GM19193 (cell line): ENCODE results near the gene MAP3K7.

ENCODE experiments used
- POLR2A ChIP-seq: IDR thresholded peaks from 4 replicates; pipeline ENCODE4 v1.6.1; 2011; ENCODE audit not compliant: insufficient read depth, insufficient read length; ENCODE audit errors: extremely low read depth

MAP3K7 gene

GRCh38 chr6:90541221-90541620, 45.7 kb downstream of the MAP3K7 start:
- TF ChIP-seq POLR2A, result no peak

DNA sequence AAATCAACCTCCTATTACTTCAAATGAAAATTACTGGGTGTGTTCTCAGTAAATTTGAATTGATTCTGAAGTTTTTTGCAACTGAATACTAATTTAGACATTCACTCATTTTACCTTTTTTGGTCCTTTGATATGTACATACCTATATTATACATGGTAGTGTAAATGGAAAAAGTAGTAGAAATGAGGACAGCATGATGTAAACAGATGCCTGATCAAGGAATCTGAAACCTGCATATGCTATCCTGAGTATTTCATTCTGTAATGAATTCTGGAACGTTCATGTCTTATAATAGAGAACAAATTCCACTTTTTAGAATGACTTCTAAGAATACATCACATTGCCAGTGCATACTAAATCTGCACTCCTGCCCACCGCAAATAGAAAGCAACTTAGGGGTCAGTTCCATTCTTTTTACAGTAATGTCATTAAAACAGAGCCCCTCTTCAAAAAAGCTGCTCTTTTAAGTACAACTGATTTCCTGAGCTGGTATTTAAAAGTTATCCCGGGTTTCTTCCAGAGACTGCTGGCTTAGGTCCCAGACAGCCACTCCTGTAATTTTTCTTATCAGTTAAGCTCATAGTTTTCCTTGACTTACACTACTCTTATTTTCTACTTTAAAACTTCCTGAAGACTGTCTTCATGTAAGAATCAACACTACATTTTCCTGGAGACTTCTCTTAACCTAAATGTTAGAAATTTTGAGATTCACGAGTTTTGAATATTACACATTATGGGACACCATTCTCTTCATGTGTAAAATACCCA, 48.4 kb downstream of the MAP3K7 start:
- TF ChIP-seq POLR2A, result no peak

GRCh38 chr6:90537723-90538258, 49.1 kb downstream of the MAP3K7 start:
- TF ChIP-seq POLR2A, result no peak

- no peak for TF ChIP-seq POLR2A
Observed at GRCh38 chr6:90537027-90537426, 49.8 kb downstream of the MAP3K7 start.

DNA sequence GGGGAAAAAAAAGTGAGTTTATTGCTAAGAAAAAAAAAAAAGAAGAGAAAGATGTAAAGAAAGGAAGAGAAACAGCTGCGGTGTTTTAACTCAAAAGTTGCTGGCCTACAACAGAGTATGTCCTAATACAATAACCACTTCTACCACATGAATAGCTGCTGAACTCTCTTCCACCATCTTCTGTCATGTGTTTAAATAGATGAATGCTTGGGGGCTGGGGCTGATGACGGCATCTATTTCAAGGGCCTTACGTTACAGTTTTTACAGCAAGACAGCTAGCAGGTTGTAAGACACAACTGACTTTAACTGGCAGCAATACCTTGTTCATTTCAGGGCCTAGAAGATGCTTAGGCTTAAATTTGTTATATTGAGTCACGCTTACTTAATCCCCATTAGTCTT, 50.4 kb downstream of the MAP3K7 start:
- no peak for TF ChIP-seq POLR2A

DNA sequence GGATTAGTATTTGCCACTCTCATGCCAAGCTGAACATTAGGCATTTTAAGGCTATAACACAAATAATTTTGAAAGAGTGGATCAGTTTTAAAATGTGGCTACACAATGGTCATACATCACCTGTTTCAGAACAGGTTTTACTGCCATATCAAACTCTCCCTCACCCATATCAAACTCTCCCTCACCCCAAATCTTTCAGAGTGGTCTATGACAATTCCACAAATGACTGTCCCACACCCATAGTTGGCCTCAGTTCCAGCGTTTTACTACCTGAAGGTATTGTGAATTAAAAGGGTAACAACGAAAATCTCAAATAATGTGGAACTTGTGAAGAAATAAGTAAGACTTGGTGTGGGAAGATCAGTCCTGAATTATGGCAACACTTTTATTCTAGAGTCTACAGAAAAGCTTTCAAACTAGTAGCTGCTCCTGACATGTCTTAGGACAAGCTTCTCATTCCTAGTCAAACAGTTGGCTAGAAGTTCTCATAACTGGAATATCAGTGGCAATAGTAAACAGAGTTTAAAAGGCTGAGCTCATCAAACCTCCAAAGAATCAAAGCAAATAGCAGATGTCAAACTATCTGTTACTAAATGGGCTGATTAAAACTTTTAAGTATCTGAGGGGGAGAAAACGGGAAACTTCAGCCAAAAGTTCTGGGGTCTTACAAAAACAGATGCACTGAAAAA, 52.4 kb downstream of the MAP3K7 start:
- no peak for TF ChIP-seq POLR2A

- no peak for TF ChIP-seq POLR2A
Observed at GRCh38 chr6:90533615-90534336, 53.1 kb downstream of the MAP3K7 start.

GRCh38 chr6:90530882-90531281, 56.0 kb downstream of the MAP3K7 start:
- no peak for TF ChIP-seq POLR2A

DNA sequence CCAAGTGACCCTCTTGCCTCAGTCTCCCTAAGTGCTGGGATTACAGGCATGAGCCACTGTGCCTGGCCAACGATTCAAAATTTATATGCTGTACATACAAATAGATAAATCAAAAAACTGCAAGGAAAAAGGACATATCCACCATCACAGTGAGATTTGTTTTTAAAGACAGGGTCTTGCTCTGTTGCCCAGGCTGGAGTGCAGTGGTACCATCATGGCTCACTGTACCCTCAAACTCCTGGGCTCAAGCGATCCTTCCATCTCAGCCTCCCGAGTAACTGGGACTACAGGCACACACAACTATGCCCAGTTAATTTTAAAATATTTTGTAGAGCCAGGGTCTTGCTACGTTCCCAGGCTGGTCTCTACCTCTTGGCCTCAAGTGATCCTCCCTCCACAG, 61.5 kb downstream of the MAP3K7 start:
- no peak for TF ChIP-seq POLR2A

DNA sequence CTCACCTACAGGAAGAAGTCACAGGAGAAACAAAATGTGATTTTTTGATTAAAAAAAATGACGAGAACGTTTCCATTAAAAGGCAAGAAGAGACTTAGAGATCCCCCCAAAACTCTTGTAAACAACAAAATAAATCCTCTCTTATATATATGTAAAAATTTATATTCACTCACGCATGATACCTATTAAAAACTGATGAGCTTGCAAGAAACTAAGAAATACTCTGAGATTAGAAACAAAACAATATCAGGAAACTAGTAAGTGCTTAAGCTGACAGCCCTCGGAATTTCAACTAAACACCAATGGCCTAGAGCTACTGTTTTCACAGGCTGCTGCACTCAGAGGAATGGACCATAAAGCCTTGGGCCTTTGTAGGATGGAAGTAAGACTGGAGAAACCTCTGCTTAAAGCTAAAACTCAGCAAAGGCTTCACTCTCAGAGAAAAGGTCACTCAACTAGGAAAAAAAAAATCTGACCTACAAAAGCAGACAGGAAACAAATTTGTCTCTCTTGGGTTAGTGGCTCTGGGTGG, 63.0 kb downstream of the MAP3K7 start:
- no peak for TF ChIP-seq POLR2A

DNA sequence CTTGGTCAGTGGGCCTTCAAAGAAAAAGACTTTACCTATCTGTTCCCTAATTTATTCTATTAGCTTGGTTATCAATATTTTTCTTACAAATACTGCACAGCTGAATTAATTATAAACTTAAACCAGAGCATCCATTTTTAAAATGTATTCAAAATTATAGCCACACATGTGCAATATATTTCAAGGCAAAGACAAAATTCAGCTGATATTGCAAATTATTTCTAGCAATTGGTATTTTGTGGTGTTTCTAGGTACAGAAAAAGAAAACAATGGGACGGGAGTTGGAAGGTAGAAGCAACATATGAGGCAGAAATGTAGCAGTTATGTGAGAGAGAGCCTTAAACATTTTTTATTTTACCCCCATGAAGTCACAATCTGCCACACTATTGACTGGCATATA, 64.9 kb downstream of the MAP3K7 start:
- no peak for TF ChIP-seq POLR2A

GRCh38 chr6:90516074-90516660, 70.7 kb downstream of the MAP3K7 start:
- TF ChIP-seq POLR2A, result no peak

DNA sequence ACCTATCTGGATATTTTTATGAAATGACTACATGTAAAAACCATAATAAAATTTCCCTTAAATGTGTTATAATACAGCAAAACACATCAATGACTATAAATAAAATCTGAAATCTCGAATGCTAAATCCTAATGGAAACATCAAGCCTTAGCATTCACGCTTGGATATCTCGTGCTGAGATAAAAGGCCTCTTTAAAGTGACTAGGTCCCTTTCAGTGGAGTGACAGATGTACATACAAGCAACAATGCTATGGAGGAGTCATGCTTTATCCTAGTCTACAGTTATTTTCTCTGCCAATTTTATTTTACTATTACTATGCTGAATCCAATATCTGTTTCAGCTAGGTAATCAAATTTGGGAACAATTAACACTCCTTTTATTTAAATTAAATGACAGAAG, 72.4 kb downstream of the MAP3K7 start:
- no peak for TF ChIP-seq POLR2A

DNA sequence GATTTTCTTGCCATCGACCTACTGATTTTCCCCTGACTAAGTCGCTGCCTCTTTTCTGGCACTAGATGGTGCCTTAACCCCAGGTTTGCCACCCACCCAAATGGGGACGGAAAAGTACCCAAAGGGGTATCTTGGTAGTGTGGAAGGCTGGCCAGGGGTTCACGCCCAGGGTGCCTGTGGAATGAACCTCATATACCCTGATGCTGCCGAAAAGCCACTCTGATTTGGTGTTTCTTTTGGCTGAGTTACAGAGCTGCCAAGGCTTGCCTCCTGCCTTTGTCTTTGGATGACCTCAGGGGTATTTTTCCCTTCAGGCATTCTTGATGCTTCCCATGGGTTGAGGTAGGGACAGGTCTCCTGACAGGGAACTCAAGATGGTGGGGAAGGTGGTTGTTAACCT, 78.1 kb downstream of the MAP3K7 start:
- no peak for TF ChIP-seq POLR2A
